ENCODE results near the gene MGAT3. TPM values are rescaled to one million over a fixed set of nuclear protein-coding genes. Genes with fewer than 3 reads are reported as not detected.
"Not testable (repeated sequence)": the region's sequence is repeated elsewhere in the genome, so short reads cannot be mapped to it uniquely, and the experiment has no call there.

MGAT3 gene
- 1 to 10 TPM in 1 of 4 donors, under 1 TPM in 3; 0.08 to 1.3 (median 0.62) TPM for total RNA-seq

- intact Hi-C loops (cut with DNase I) = no loop called here
- 80% methylated on average over 8 of the region's 80 CpGs; no CpG with 5 or more reads in 1 of the 2 donors for WGBS, 2 donors
- peaks cover 0 to 41% (median 15%) of the 10 kb centered on the region in 3 donors for H3K4me1 ChIP-seq
- H3K9me3 ChIP-seq = no peaks in the 10 kb centered on the region
- peak within 1 kb of the TSS; percentile 20 to 72 (median 50) for H3K4me3 ChIP-seq
- H3K36me3 ChIP-seq = no peaks in the 10 kb centered on the region
- TF ChIP-seq POLR2A (IDR thresholded peaks at IDR 0.05) (no peak), CTCF (IDR thresholded peaks at IDR 0.05) (no peak)
- peak within 1 kb of the TSS; percentile 48 to 78 (median 63) for H3K27ac ChIP-seq
- no peak for DNase-seq
- peaks cover 8 to 52% (median 11%) of the 10 kb centered on the region in 4 donors for H3K27me3 ChIP-seq
These were observed at the start of gene MGAT3 for GRCh38 chr22:39456522-39457197. MGAT3 (plus strand) TSS chr22:39457012; CDS start chr22:39487348, 30,336 bp downstream.

- Histone ChIP-seq H3K27me3 (no peaks in the 10 kb centered on the region), H3K27ac (peak overlapping the region in 3 of 4 donors; percentile 28 to 61 (median 60)), H3K4me1 (peaks cover 0 to 40% (median 17%) of the 10 kb centered on the region in 3 donors), H3K4me3 (no peak overlapping the region), H3K9me3 (no peaks in the 10 kb centered on the region), H3K36me3 (peaks cover 0 to 17% (median 0%) of the 10 kb centered on the region in 3 donors)
- no peak for DNase-seq
- intact Hi-C loops (cut with DNase I) = no loop called here
- TF ChIP-seq CTCF (IDR thresholded peaks at IDR 0.05) = no peak
- TF ChIP-seq POLR2A (IDR thresholded peaks at IDR 0.05) = no peak
- WGBS, 2 donors = 54 to 58% methylated on average over 10 to 11 of the region's 11 CpGs
These were observed 48.6 kb upstream of the MGAT3 start for GRCh38 chr22:39408173-39408572.

GRCh38 chr22:39408807-39409206 lies 48.0 kb upstream of the MGAT3 start:
- intact Hi-C loops (cut with DNase I) = no loop called here
- H3K27ac ChIP-seq = peak overlapping the region; percentile 28 to 61 (median 52)
- no peak for TF ChIP-seq POLR2A (IDR thresholded peaks at IDR 0.05)
- no peak for TF ChIP-seq CTCF (IDR thresholded peaks at IDR 0.05)
- no peak for DNase-seq
- no peak overlapping the region for H3K4me3 ChIP-seq
- peaks cover 0 to 47% (median 19%) of the 10 kb centered on the region in 3 donors for H3K4me1 ChIP-seq
- H3K9me3 ChIP-seq = no peaks in the 10 kb centered on the region
- H3K36me3 ChIP-seq = peaks cover 0 to 14% (median 0%) of the 10 kb centered on the region in 3 donors
- no peaks in the 10 kb centered on the region for H3K27me3 ChIP-seq
- WGBS, 2 donors = 40 to 73% methylated on average over 1 of the region's 1 CpG

- no peaks in the 10 kb centered on the region for H3K9me3 ChIP-seq
- no peak overlapping the region for H3K27ac ChIP-seq
- intact Hi-C loops (cut with DNase I) = loop anchor here (10.0 kb wide), 1 partner anchor 1395 kb away; no protein-coding TSS in a partner anchor
- no peak overlapping the region for H3K4me3 ChIP-seq
- H3K36me3 ChIP-seq = peaks cover 0 to 9% (median 0%) of the 10 kb centered on the region in 3 donors
- peaks cover 4 to 54% (median 19%) of the 10 kb centered on the region in 3 donors for H3K4me1 ChIP-seq
- TF ChIP-seq POLR2A (IDR thresholded peaks at IDR 0.05) (no peak), CTCF (IDR thresholded peaks at IDR 0.05) (no peak)
- WGBS, 2 donors = 91 to 92% methylated on average over 11 of the region's 11 CpGs
- no peak for DNase-seq
- no peaks in the 10 kb centered on the region for H3K27me3 ChIP-seq
These were observed 47.2 kb upstream of the MGAT3 start for GRCh38 chr22:39409516-39410029.

GRCh38 chr22:39410264-39410663 lies 46.5 kb upstream of the MGAT3 start:
- Histone ChIP-seq H3K9me3 (no peaks in the 10 kb centered on the region), H3K27me3 (no peaks in the 10 kb centered on the region), H3K27ac (no peak overlapping the region), H3K4me3 (no peak overlapping the region), H3K4me1 (peaks cover 4 to 54% (median 19%) of the 10 kb centered on the region in 3 donors), H3K36me3 (peaks cover 0 to 14% (median under 1%) of the 10 kb centered on the region in 3 donors)
- no peak for DNase-seq
- WGBS, 2 donors = 79 to 85% methylated on average over 4 of the region's 4 CpGs
- TF ChIP-seq CTCF (IDR thresholded peaks at IDR 0.05) (no peak), POLR2A (IDR thresholded peaks at IDR 0.05) (no peak)
- intact Hi-C loops (cut with DNase I) = loop anchor here (10.0 kb wide), 1 partner anchor 1395 kb away; no protein-coding TSS in a partner anchor

GRCh38 chr22:39411828-39412365 lies 44.9 kb upstream of the MGAT3 start:
- H3K4me3 ChIP-seq, DNase-seq, H3K27me3 ChIP-seq, H3K27ac ChIP-seq, H3K9me3 ChIP-seq: not testable (repeated sequence)
- intact Hi-C loops (cut with DNase I) = loop anchor here (10.0 kb wide), 1 partner anchor 1393 kb away; no protein-coding TSS in a partner anchor
- H3K4me1 ChIP-seq = peaks cover 4 to 49% (median 19%) of the 10 kb centered on the region in 3 donors
- WGBS, 2 donors = 72 to 81% methylated on average over 6 to 8 of the region's 11 CpGs
- peaks cover 5 to 22% (median 8%) of the 10 kb centered on the region in 3 donors for H3K36me3 ChIP-seq

GRCh38 chr22:39413204-39413603 lies 43.6 kb upstream of the MGAT3 start:
- intact Hi-C loops (cut with DNase I) = loop anchor here (10.0 kb wide), 1 partner anchor 1392 kb away; no protein-coding TSS in a partner anchor
- H3K4me3 ChIP-seq, DNase-seq, H3K27me3 ChIP-seq, H3K9me3 ChIP-seq: not testable (repeated sequence)
- peak overlapping the region in 1 of 4 donors; percentile 62 for H3K27ac ChIP-seq
- WGBS, 2 donors = 90 to 91% methylated on average over 7 of the region's 7 CpGs
- peaks cover 7 to 35% (median 19%) of the 10 kb centered on the region in 3 donors for H3K36me3 ChIP-seq
- H3K4me1 ChIP-seq = peaks cover 4 to 40% (median 11%) of the 10 kb centered on the region in 3 donors
